Measurements from ENCODE around the gene H6PD. TPM values are rescaled to one million over a fixed set of nuclear protein-coding genes. Genes with fewer than 3 reads are reported as not detected.

H6PD gene
- total and polyA plus RNA-seq, 8 donors: 3.2 to 54.3 (median 22.7) TPM

DNA sequence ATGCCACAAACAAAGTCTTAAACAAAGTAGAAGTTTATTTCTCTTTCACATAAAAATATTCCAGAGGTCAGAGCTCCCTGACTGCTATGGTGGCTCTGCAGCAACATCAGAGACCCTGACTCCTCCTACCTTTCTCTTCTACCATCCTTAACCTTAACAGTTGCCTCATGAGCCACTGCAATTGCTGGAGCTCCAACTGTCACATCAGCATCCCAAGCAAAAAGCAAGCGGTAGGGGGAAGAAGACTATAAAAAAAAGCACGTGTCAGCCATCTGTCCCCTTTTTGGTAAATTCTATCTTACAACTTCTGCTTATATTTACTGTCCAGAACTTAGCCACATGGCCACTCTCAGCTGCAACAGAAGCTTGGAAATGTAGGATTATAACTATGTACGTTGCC lies 21.8 kb upstream of the H6PD start:
- Histone ChIP-seq H3K4me3 (no peak overlapping the region), H3K4me1 (no peaks in the 10 kb centered on the region), H3K9me3 (no peaks in the 10 kb centered on the region), H3K27ac (no peak overlapping the region), H3K27me3 (peaks cover 0 to 22% (median 0%) of the 10 kb centered on the region in 3 donors), H3K36me3 (no peaks in the 10 kb centered on the region)
- TF ChIP-seq, protein P1, sequence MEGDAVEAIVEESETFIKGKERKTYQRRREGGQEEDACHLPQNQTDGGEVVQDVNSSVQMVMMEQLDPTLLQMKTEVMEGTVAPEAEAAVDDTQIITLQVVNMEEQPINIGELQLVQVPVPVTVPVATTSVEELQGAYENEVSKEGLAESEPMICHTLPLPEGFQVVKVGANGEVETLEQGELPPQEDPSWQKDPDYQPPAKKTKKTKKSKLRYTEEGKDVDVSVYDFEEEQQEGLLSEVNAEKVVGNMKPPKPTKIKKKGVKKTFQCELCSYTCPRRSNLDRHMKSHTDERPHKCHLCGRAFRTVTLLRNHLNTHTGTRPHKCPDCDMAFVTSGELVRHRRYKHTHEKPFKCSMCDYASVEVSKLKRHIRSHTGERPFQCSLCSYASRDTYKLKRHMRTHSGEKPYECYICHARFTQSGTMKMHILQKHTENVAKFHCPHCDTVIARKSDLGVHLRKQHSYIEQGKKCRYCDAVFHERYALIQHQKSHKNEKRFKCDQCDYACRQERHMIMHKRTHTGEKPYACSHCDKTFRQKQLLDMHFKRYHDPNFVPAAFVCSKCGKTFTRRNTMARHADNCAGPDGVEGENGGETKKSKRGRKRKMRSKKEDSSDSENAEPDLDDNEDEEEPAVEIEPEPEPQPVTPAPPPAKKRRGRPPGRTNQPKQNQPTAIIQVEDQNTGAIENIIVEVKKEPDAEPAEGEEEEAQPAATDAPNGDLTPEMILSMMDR (IDR thresholded peaks at IDR 0.05): no peak
- TF ChIP-seq POLR2AphosphoS5 (IDR thresholded peaks at IDR 0.05) (no peak), POLR2A (IDR thresholded peaks at IDR 0.05) (no peak), EP300 (IDR thresholded peaks at IDR 0.05) (no peak)
- WGBS, 5 donors: 76 to 81% (median 80%) methylated on average over 3 of the region's 3 CpGs
- intact Hi-C loops (cut with DNase I; ENCODE audit: low total_unique reads): no loop called here
- DNase-seq: no peak

DNA sequence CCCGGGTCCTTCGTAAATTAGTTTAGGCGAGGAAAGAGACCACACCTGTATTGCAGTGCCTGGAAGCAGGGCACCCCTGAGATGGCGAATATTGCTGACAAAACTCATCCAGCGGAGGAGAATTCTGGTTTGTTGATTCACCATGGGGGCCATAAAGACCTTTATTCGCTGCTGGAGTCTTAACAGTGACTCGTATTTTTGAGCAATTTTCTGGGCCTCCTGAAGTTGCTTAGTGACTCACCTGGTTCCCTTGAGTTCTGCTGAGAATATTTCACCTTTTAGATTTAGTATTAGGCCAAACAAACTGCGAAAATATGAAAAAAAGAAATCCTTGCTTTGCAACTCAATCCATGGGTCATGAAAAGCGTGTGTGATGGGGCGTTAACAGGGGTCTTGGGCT lies 20.6 kb upstream of the H6PD start:
- WGBS, 5 donors: 83 to 90% (median 87%) methylated on average over 10 of the region's 10 CpGs
- H3K27me3 ChIP-seq: peaks cover 0 to 10% (median 0%) of the 10 kb centered on the region in 3 donors
- no peaks in the 10 kb centered on the region for H3K36me3 ChIP-seq
- no peak overlapping the region for H3K27ac ChIP-seq
- H3K9me3 ChIP-seq: no peaks in the 10 kb centered on the region
- TF ChIP-seq POLR2AphosphoS5 (IDR thresholded peaks at IDR 0.05) (no peak), EP300 (IDR thresholded peaks at IDR 0.05) (no peak), POLR2A (IDR thresholded peaks at IDR 0.05) (no peak)
- TF ChIP-seq, protein P1 (IDR thresholded peaks at IDR 0.05): no peak
- intact Hi-C loops (cut with DNase I; ENCODE audit: low total_unique reads): no loop called here
- H3K4me1 ChIP-seq: no peaks in the 10 kb centered on the region
- no peak overlapping the region for H3K4me3 ChIP-seq
- no peak for DNase-seq

DNA sequence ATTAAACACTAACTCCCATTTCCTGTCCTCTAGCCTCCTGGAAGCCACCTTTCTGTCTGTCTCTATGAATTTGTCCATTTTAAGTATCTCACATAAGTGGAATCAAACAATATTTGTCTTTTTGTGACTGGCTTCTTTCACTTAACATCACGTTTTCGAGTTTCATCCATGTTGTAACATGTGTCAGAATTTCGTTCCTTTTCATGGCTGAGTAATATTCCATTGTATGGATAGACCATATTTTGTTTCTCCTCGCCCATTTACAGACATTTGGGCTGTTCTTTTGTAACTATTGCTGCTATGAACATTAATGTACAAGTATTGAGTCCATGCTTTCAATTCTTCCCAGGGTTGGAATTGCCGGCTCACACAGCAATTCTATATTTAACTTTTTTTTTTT lies 15.7 kb upstream of the H6PD start:
- Histone ChIP-seq H3K36me3 (no peaks in the 10 kb centered on the region), H3K27ac (no peak overlapping the region), H3K4me1 (no peaks in the 10 kb centered on the region), H3K9me3 (no peaks in the 10 kb centered on the region), H3K27me3 (no peaks in the 10 kb centered on the region), H3K4me3 (no peak overlapping the region)
- intact Hi-C loops (cut with DNase I; ENCODE audit: low total_unique reads): no loop called here
- no peak for TF ChIP-seq POLR2A (IDR thresholded peaks at IDR 0.05)
- TF ChIP-seq POLR2AphosphoS5 (IDR thresholded peaks at IDR 0.05): no peak
- TF ChIP-seq, protein P1 (IDR thresholded peaks at IDR 0.05): no peak
- no peak for DNase-seq
- whole genome bisulfite sequencing, 5 donors: 52 to 67% (median 66%) methylated on average over 5 of the region's 5 CpGs

DNA sequence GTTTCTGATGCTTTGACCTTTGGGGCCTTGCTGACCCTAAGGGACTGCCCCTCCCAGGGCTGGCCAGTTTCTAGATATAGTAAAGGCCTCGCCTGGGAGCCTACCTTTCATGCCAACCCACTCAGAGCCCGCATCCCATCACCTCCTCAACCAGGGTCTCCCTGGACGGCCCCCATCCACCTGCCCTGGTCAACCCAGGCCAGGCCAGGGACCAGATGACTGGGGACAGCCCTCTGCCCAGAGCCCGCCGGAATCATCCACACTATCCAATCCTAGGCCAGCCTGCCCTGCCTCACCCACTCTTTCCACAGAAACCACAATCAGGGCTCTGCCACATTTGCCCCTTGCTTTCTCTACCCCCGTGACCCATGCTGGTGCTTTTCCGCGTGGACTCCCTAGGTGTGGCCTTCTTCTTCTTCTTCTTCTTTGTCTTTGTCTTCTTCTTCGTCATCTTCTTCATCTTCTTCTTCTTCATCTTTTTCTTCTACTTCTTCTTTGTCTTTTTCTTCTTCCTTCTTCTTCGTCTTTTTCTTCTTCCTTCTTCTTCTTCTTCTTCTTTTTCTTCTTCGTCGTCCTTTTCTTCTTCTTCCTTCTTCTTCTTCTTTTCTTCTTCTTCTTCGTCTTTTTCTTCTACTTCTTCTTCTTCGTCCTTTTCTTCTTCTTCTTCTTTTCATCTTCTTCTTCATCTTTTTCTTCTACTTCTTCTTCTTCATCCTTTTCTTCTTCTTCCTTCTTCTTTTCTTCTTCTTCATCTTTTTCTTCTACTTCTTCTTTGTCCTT lies 11.5 kb upstream of the H6PD start:
- WGBS, 5 donors: 89 to 94% (median 91%) methylated on average over 14 of the region's 14 CpGs
- DNase-seq: no peak
- intact Hi-C loops (cut with DNase I; ENCODE audit: low total_unique reads): no loop called here
- Histone ChIP-seq H3K36me3 (no peaks in the 10 kb centered on the region), H3K4me1 (no peaks in the 10 kb centered on the region), H3K27ac (no peak overlapping the region), H3K9me3 (no peaks in the 10 kb centered on the region), H3K4me3 (no peak overlapping the region), H3K27me3 (peaks cover 0 to 11% (median 0%) of the 10 kb centered on the region in 3 donors)
- TF ChIP-seq, protein P1 (IDR thresholded peaks at IDR 0.05): no peak
- TF ChIP-seq POLR2A (IDR thresholded peaks at IDR 0.05) (no peak), POLR2AphosphoS5 (IDR thresholded peaks at IDR 0.05) (no peak), EP300 (IDR thresholded peaks at IDR 0.05) (no peak)

Data from stomach (tissue), 9 donors.